Measurements from ENCODE around the gene CATSPER3. TPM values are rescaled to one million over a fixed set of nuclear protein-coding genes. Genes with fewer than 3 reads are reported as not detected.
"Not testable (repeated sequence)": the region's sequence is repeated elsewhere in the genome, so short reads cannot be mapped to it uniquely, and the experiment has no call there.

The CATSPER3 gene
- total RNA-seq, 3 donors from 2014 or later: 0.16 to 0.63 (median 0.38) TPM

GRCh38 chr5:134957920-134958608 lies 9.6 kb upstream of the CATSPER3 start:
- H3K4me1 Mint-ChIP-seq (ENCODE audit: low read depth): peaks cover 2% of the 10 kb centered on the region
- no peak overlapping the region for H3K4me3 Mint-ChIP-seq
- H3K27me3 Mint-ChIP-seq (ENCODE audit: low read depth): no peaks in the 10 kb centered on the region
- H3K9me3 Mint-ChIP-seq: peaks cover 8% of the 10 kb centered on the region
- DNase-seq (no peak), ATAC-seq (no peak)
- peaks cover 11% of the 10 kb centered on the region for H3K36me3 Mint-ChIP-seq (ENCODE audit: insufficient read depth)

- ATAC-seq: no peak
- peaks cover 8% of the 10 kb centered on the region for H3K9me3 Mint-ChIP-seq
Observed at GRCh38 chr5:134958755-134959154, 9.0 kb upstream of the CATSPER3 start.

DNA sequence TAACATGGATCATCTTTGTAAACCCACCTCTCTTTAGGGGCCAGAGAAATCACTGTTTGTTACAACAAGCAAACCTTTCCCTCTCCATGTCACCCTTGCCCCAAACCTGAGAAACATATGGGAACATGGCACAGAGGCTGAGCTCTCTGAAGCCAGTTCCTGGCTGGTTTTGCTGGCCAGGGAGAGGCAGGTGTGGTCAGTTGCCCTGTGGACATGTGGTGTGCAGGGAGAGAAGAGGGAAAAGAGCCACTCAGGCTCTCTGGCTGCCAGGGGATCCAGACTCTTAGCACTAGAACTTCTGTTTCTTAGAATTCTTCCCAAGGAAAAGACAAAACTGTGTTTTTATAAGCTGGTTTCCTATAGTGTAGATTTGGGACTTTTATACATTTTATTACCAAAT lies 4.6 kb upstream of the CATSPER3 start:
- no peak overlapping the region for H3K4me3 Mint-ChIP-seq
- no peak for DNase-seq
- ATAC-seq: no peak
- H3K9me3 Mint-ChIP-seq: no peaks in the 10 kb centered on the region
- H3K36me3 Mint-ChIP-seq (ENCODE audit: insufficient read depth): peaks cover 5% of the 10 kb centered on the region
- peaks cover 28% of the 10 kb centered on the region for H3K4me1 Mint-ChIP-seq (ENCODE audit: low read depth)
- H3K27me3 Mint-ChIP-seq (ENCODE audit: low read depth): no peaks in the 10 kb centered on the region

More at GRCh38 chr5:134958755-134959154, 9.0 kb upstream of the CATSPER3 start:
- peaks cover 6% of the 10 kb centered on the region for H3K4me1 Mint-ChIP-seq (ENCODE audit: low read depth)
- DNase-seq: no peak
- no peak overlapping the region for H3K4me3 Mint-ChIP-seq
- peaks cover 11% of the 10 kb centered on the region for H3K36me3 Mint-ChIP-seq (ENCODE audit: insufficient read depth)
- H3K27me3 Mint-ChIP-seq (ENCODE audit: low read depth): no peaks in the 10 kb centered on the region

- peaks cover 9% of the 10 kb centered on the region for H3K36me3 Mint-ChIP-seq (ENCODE audit: insufficient read depth)
Observed at GRCh38 chr5:134964359-134965270, 3.1 kb upstream of the CATSPER3 start.

DNA sequence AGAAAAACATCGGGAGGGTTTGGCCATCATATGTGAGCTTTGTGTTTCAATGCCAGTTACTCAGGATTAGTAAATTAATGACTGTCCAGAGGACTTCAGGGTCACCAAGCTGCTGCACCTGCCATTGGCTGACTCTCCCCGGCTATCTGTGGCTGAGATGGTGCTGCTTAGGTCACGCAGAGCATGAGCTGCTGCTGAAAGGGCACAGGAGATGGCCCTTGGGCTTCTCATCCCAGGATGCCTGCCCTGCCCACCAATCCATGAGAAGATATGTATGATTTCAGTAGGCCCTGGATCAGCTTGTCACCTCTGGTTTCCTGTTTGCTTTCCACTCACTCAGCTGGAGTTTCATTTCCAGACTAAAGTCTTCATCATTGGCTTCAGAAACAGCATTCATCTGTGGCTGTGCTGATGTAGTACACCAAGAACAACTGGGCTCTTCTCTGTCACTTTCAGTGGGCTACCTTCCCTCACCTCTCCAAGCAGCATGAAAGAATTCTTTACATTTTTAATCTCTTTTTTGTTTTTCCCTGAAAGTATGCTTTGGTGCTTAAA lies 2.4 kb upstream of the CATSPER3 start:
- Mint-ChIP-seq H3K4me3 (no peak overlapping the region), H3K9me3 (no peaks in the 10 kb centered on the region), H3K4me1 (ENCODE audit: low read depth) (peaks cover 26% of the 10 kb centered on the region), H3K27me3 (ENCODE audit: low read depth) (no peaks in the 10 kb centered on the region), H3K36me3 (ENCODE audit: insufficient read depth) (peaks cover 11% of the 10 kb centered on the region)
- ATAC-seq (peak; percentile 32 to 34), DNase-seq (no peak)

More at GRCh38 chr5:134964359-134965270, 3.1 kb upstream of the CATSPER3 start:
- peak overlapping the region; percentile 51 for H3K4me3 Mint-ChIP-seq
- H3K27me3 Mint-ChIP-seq (ENCODE audit: low read depth): no peaks in the 10 kb centered on the region
- DNase-seq (no peak), ATAC-seq (peak; percentile 80 to 88)
- no peaks in the 10 kb centered on the region for H3K9me3 Mint-ChIP-seq
- peaks cover 26% of the 10 kb centered on the region for H3K4me1 Mint-ChIP-seq (ENCODE audit: low read depth)

GRCh38 chr5:134968055-134968454 lies 348 bp downstream of the CATSPER3 start:
- Mint-ChIP-seq H3K36me3 (ENCODE audit: insufficient read depth) (peaks cover 15% of the 10 kb centered on the region), H3K4me3 (no peak overlapping the region), H3K9me3 (no peaks in the 10 kb centered on the region), H3K27me3 (ENCODE audit: low read depth) (no peaks in the 10 kb centered on the region), H3K4me1 (ENCODE audit: low read depth) (peaks cover 26% of the 10 kb centered on the region)
- DNase-seq: no peak
- no peak for ATAC-seq

- no peaks in the 10 kb centered on the region for H3K9me3 Mint-ChIP-seq
- peaks cover 16% of the 10 kb centered on the region for H3K36me3 Mint-ChIP-seq (ENCODE audit: insufficient read depth)
- ATAC-seq: no peak
- no peaks in the 10 kb centered on the region for H3K27me3 Mint-ChIP-seq (ENCODE audit: low read depth)
- H3K4me1 Mint-ChIP-seq (ENCODE audit: low read depth): peaks cover 18% of the 10 kb centered on the region
- no peak for DNase-seq
- H3K4me3 Mint-ChIP-seq: no peak overlapping the region
Observed at GRCh38 chr5:134969166-134969565, 1.5 kb downstream of the CATSPER3 start.

DNA sequence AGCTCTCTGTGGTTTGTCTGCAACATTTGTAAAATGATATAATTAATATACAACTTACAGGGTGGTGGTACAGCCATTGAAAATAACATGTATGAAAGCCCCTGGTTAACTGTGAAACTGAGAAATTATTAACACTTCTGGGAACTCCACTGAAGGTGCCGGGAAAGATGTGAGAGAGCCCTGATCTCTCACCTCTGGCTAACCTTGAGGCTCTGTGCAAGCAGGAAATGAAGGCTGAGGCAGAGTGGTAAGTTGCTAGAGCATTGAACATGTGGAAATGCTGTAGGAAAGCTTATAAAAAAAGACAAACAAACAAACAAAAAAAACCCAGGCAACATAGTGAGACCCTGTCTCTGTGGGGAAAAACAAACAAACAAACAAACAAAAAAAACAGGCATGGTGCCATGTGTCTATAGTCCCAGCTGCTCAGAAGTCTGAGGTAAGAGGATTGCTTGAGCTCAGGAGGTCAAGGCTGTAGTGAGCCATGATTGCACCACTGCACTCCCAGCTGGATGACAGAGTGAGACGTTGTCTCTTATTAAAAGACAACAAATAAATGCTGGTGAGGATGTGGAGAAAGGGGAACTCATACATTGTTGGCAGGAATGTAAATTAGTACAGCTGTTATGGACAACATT lies 7.5 kb downstream of the CATSPER3 start:
- no peaks in the 10 kb centered on the region for H3K4me1 Mint-ChIP-seq (ENCODE audit: low read depth)
- H3K9me3 Mint-ChIP-seq: peaks cover 16% of the 10 kb centered on the region
- H3K36me3 Mint-ChIP-seq (ENCODE audit: insufficient read depth): peaks cover 28% of the 10 kb centered on the region
- no peak for DNase-seq
- no peak for ATAC-seq
- H3K4me3 Mint-ChIP-seq: no peak overlapping the region
- H3K27me3 Mint-ChIP-seq (ENCODE audit: low read depth): no peaks in the 10 kb centered on the region

DNA sequence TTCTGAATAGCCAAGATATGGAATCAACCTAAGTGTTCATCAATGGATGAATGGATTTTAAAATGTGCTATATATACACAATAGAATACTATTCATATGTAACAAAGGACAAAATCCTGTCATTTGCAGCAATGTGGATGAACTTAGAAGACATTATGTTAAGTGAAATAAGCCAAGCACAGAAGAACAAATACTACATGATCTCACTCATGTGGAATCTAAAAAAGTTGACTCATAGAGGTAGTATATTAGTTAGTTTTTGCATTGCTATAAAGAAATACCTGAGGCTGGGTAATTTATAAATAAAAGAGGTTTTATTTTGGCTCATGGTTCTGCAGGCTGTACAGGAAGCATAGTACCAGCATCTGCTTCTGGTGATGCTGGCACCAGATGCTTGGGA lies 8.1 kb downstream of the CATSPER3 start:
- Mint-ChIP-seq H3K4me3 (no peak overlapping the region), H3K9me3 (peaks cover 16% of the 10 kb centered on the region), H3K36me3 (ENCODE audit: insufficient read depth) (peaks cover 28% of the 10 kb centered on the region), H3K4me1 (ENCODE audit: low read depth) (no peaks in the 10 kb centered on the region), H3K27me3 (ENCODE audit: low read depth) (no peaks in the 10 kb centered on the region)
- DNase-seq (no peak), ATAC-seq (no peak)

GRCh38 chr5:134976841-134977240 lies 9.1 kb downstream of the CATSPER3 start:
- Mint-ChIP-seq H3K27me3 (ENCODE audit: low read depth) (no peaks in the 10 kb centered on the region), H3K4me1 (ENCODE audit: low read depth) (no peaks in the 10 kb centered on the region), H3K4me3 (no peak overlapping the region), H3K36me3 (ENCODE audit: insufficient read depth) (peaks cover 27% of the 10 kb centered on the region), H3K9me3 (peaks cover 21% of the 10 kb centered on the region)
- DNase-seq (no peak), ATAC-seq (no peak)

DNA sequence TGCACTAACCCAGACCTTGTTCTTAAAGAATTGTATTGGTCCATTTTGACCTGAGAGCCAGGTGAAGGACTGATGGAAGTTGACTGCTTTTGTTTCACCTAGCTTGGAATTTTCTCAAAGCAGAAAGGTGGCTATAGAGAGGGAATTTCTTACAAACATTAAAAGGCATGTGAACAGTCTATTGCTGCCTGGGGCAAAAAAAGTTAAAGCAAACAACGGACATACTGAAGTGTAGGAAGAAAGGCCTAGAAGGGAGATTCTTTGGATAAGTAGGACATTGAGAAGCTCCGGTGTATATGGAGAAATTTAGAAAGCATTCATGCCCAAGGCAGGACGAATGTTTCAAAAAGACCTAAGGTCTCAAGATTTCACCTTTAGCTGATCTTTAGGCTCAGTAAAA lies 11.7 kb downstream of the CATSPER3 start:
- Mint-ChIP-seq H3K4me1 (ENCODE audit: low read depth) (no peaks in the 10 kb centered on the region), H3K36me3 (ENCODE audit: insufficient read depth) (peaks cover 29% of the 10 kb centered on the region), H3K27me3 (ENCODE audit: low read depth) (peaks cover 4% of the 10 kb centered on the region), H3K4me3 (no peak overlapping the region), H3K9me3 (peaks cover 41% of the 10 kb centered on the region)
- ATAC-seq (no peak), DNase-seq (no peak)

DNA sequence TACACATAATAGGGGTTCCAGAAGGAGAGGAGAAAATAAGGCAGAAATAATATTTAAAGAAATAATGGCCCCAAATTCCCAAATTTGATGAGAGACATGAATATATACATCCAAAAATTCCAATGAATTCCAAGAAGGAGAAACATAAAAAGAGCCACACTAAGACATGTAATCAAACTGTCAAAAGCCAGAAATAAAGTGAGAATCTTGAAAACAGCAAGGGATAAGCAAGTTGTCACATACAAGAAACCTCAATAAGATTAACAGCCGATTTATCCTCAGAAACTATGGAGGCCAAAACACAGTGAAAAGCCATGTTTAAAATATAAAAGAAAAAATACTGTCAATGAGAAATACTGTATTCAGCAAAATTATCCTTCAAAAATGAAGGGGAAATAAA lies 14.5 kb downstream of the CATSPER3 start:
- no peak overlapping the region for H3K4me3 Mint-ChIP-seq
- peaks cover 38% of the 10 kb centered on the region for H3K9me3 Mint-ChIP-seq
- H3K36me3 Mint-ChIP-seq (ENCODE audit: insufficient read depth): peaks cover 16% of the 10 kb centered on the region
- no peaks in the 10 kb centered on the region for H3K4me1 Mint-ChIP-seq (ENCODE audit: low read depth)
- ATAC-seq (no peak), DNase-seq (no peak)
- H3K27me3 Mint-ChIP-seq (ENCODE audit: low read depth): peaks cover 4% of the 10 kb centered on the region

DNA sequence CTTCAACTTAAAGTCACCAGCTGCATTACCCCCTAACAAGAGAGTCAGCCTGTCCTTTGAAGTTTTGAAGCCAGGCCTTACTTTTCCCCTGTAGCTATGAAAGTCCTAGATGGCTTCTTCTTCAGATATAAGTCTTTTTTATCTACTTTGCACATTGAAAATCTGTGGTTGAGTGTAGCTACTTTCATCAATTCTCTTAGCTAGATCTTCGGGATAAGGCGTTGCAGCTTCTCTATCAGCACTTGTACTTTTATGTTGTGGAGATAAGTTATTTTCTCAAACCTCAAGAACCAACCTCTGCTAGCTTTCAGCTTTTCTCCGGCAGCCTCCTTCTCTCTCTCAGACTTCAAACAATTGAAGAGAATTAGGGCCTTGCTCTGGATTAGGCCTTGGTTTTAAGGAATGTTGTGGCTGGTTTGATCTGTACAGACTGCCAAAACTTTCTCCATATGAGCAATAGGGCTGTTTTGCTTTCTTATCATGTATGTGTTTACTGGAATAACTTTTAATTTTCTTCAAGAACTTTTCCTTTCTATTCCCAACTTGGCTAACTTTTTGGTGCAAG lies 21.6 kb downstream of the CATSPER3 start:
- ATAC-seq (no peak), DNase-seq (no peak)
- no peaks in the 10 kb centered on the region for H3K9me3 Mint-ChIP-seq
- H3K27me3 Mint-ChIP-seq (ENCODE audit: low read depth): peaks cover under 1% of the 10 kb centered on the region
- H3K4me1 Mint-ChIP-seq (ENCODE audit: low read depth): no peaks in the 10 kb centered on the region
- H3K36me3 Mint-ChIP-seq (ENCODE audit: insufficient read depth): no peaks in the 10 kb centered on the region
- no peak overlapping the region for H3K4me3 Mint-ChIP-seq

- H3K27me3 Mint-ChIP-seq (ENCODE audit: low read depth); H3K36me3 Mint-ChIP-seq (ENCODE audit: insufficient read depth); DNase-seq; H3K9me3 Mint-ChIP-seq; ATAC-seq; H3K4me3 Mint-ChIP-seq; H3K4me1 Mint-ChIP-seq (ENCODE audit: low read depth): not testable (repeated sequence)
Observed at GRCh38 chr5:134990183-134990582, 22.5 kb downstream of the CATSPER3 start.
